ENCODE results near the gene TRIM65. TPM values are rescaled to one million over a fixed set of nuclear protein-coding genes. Genes with fewer than 3 reads are reported as not detected.

Gene TRIM65
- total RNA-seq (10.9 and 12.5 TPM in 2 replicates), polyA plus RNA-seq (10.7 and 16.8 TPM in 2 replicates)

- Histone ChIP-seq H4K20me1 (ENCODE audit: insufficient read depth, poor library complexity, severe bottlenecking) (no peaks in the 10 kb centered on the region), H3K79me2 (peaks cover 15% of the 10 kb centered on the region), H2AFZ (peak within 1 kb of the TSS; percentile 89), H3K9me3 (ENCODE audit: low read depth) (no peaks in the 10 kb centered on the region), H3K36me3 (replicated peaks; ENCODE audit: insufficient read depth, low read depth) (no peaks in the 10 kb centered on the region), H3K4me3 (peak within 1 kb of the TSS; percentile 97), H3K27ac (peak within 1 kb of the TSS; percentile 97), H3K4me2 (peak within 1 kb of the TSS; percentile 84), H3K4me1 (ENCODE audit: insufficient read depth) (peaks cover 11% of the 10 kb centered on the region), H3K27me3 (no peaks in the 10 kb centered on the region), H3K9me2 (replicated peaks; ENCODE audit: insufficient read depth) (no peaks in the 10 kb centered on the region)
- peak; percentile 94 for DNase-seq (ENCODE audit: low spot score)
- TF ChIP-seq EZH2phosphoT487 (IDR thresholded peaks at IDR 0.05; ENCODE audit: low read depth, severe bottlenecking, unreplicated experiment): no peak
- peak; percentile 33 for TF ChIP-seq CTCF (IDR thresholded peaks at IDR 0.05; ENCODE audit: poor library complexity)
- 1% methylated on average over 35 of the region's 102 CpGs for WGBS (ENCODE audit: low lambda C conversion rate, missing lambda C conversion rate)
These were observed at the start of gene TRIM65 for GRCh38 chr17:75896415-75897159. TSS of gene TRIM65 (minus strand) at chr17:75896951. CDS start at chr17:75896937, 14 bp downstream.

- Histone ChIP-seq H3K9me2 (replicated peaks; ENCODE audit: insufficient read depth) (no peaks in the 10 kb centered on the region), H4K20me1 (ENCODE audit: insufficient read depth, poor library complexity, severe bottlenecking) (no peaks in the 10 kb centered on the region), H3K4me2 (no peak overlapping the region), H3K27me3 (no peaks in the 10 kb centered on the region), H3K27ac (no peak overlapping the region), H3K4me1 (ENCODE audit: insufficient read depth) (no peaks in the 10 kb centered on the region), H3K9me3 (ENCODE audit: low read depth) (no peaks in the 10 kb centered on the region), H3K36me3 (replicated peaks; ENCODE audit: insufficient read depth, low read depth) (peaks cover 5% of the 10 kb centered on the region), H3K4me3 (no peak overlapping the region), H3K79me2 (no peaks in the 10 kb centered on the region), H2AFZ (no peak overlapping the region)
- WGBS (ENCODE audit: low lambda C conversion rate, missing lambda C conversion rate): 71% methylated on average over 2 of the region's 2 CpGs
- DNase-seq (ENCODE audit: low spot score): no peak
- TF ChIP-seq EZH2phosphoT487 (IDR thresholded peaks at IDR 0.05; ENCODE audit: low read depth, severe bottlenecking, unreplicated experiment): no peak
These were observed 48.5 kb upstream of the TRIM65 start for GRCh38 chr17:75945211-75945610.

GRCh38 chr17:75943491-75943890, 46.7 kb upstream of the TRIM65 start:
- TF ChIP-seq EZH2phosphoT487 (IDR thresholded peaks at IDR 0.05; ENCODE audit: low read depth, severe bottlenecking, unreplicated experiment) (no peak), CTCF (IDR thresholded peaks at IDR 0.05; ENCODE audit: poor library complexity) (no peak), EZH2 (IDR thresholded peaks at IDR 0.05; ENCODE audit: borderline replicate concordance) (no peak)
- Histone ChIP-seq H3K4me3 (no peak overlapping the region), H3K27me3 (no peaks in the 10 kb centered on the region), H3K9me2 (replicated peaks; ENCODE audit: insufficient read depth) (no peaks in the 10 kb centered on the region), H3K9me3 (ENCODE audit: low read depth) (no peaks in the 10 kb centered on the region), H4K20me1 (ENCODE audit: insufficient read depth, poor library complexity, severe bottlenecking) (no peaks in the 10 kb centered on the region), H3K4me2 (no peak overlapping the region), H3K36me3 (replicated peaks; ENCODE audit: insufficient read depth, low read depth) (peaks cover 5% of the 10 kb centered on the region), H3K79me2 (no peaks in the 10 kb centered on the region), H3K27ac (no peak overlapping the region), H2AFZ (no peak overlapping the region), H3K4me1 (ENCODE audit: insufficient read depth) (no peaks in the 10 kb centered on the region)
- WGBS (ENCODE audit: low lambda C conversion rate, missing lambda C conversion rate): 64% methylated on average over 1 of the region's 1 CpG
- no peak for DNase-seq (ENCODE audit: low spot score)

GRCh38 chr17:75942473-75942872, 45.7 kb upstream of the TRIM65 start:
- DNase-seq (ENCODE audit: low spot score): no peak
- TF ChIP-seq EZH2phosphoT487 (IDR thresholded peaks at IDR 0.05; ENCODE audit: low read depth, severe bottlenecking, unreplicated experiment): no peak
- TF ChIP-seq EZH2 (IDR thresholded peaks at IDR 0.05; ENCODE audit: borderline replicate concordance): no peak
- Histone ChIP-seq H3K4me1 (ENCODE audit: insufficient read depth) (no peaks in the 10 kb centered on the region), H3K4me2 (no peak overlapping the region), H3K27me3 (no peaks in the 10 kb centered on the region), H3K9me2 (replicated peaks; ENCODE audit: insufficient read depth) (no peaks in the 10 kb centered on the region), H3K27ac (no peak overlapping the region), H4K20me1 (ENCODE audit: insufficient read depth, poor library complexity, severe bottlenecking) (no peaks in the 10 kb centered on the region), H3K4me3 (no peak overlapping the region), H3K9me3 (ENCODE audit: low read depth) (no peaks in the 10 kb centered on the region), H2AFZ (no peak overlapping the region), H3K36me3 (replicated peaks; ENCODE audit: insufficient read depth, low read depth) (peaks cover 5% of the 10 kb centered on the region), H3K79me2 (no peaks in the 10 kb centered on the region)
- 95% methylated on average over 4 of the region's 4 CpGs for WGBS (ENCODE audit: low lambda C conversion rate, missing lambda C conversion rate)

Data from hepatocyte (in vitro differentiated cells).